Spleen (tissue), 7 donors: ENCODE data around the gene GGTLC2.

ENCODE experiments used
- CTCF ChIP-seq, 11 experiments: fragments of 200-600 bp in 7 of 11; fragments of 450-650 bp in 4 of 11; sonication (generic) in 4 of 11; IDR thresholded peaks in 8 of 11; conservative IDR thresholded peaks in 3 of 11; 1 replicate in 7 of 11; 2 replicates in 4 of 11; pipeline versions ENCODE4 v1.4.0 to v1.8.0; 2016 to 2021; ENCODE audit warnings: antibody characterized with exemption in 11 of 11, inconsistent platforms in 4 of 11, mild to moderate bottlenecking in 1 of 11
- POLR2A ChIP-seq, 3 donors: fragments of 450-650 bp; IDR thresholded peaks; one replicate each; pipeline ENCODE4 v1.5.1; 2017; ENCODE audit warnings: antibody characterized with exemption in 3 of 3, mild to moderate bottlenecking in 1 of 3
- POLR2AphosphoS5 ChIP-seq, 3 donors: sonication (generic); formaldehyde crosslinking; IDR thresholded peaks; one replicate each; pipeline ENCODE4 v1.5.1; 2017; ENCODE audit warnings: antibody characterized with exemption in 3 of 3
- donor health status: DM: no; HTN: no; CAD: no; lungs with moderate emphysema.
- donor health status: DM: no; HTN: no; CAD: no.
- donor health status: DM: no; HTN: no; CAD: no.

- TF ChIP-seq POLR2AphosphoS5 (IDR thresholded peaks at IDR 0.05) (no peak), CTCF (IDR thresholded peaks at IDR 0.05 in 8 of 11, conservative IDR thresholded peaks at IDR 0.05 in 3 of 11) (no peak), POLR2A (IDR thresholded peaks at IDR 0.05) (no peak)
Measured at GRCh38 chr22:22599248-22599647, 45.2 kb upstream of the GGTLC2 start.
